Glomerular visceral epithelial cell (primary cell): Measurements from ENCODE around the gene ONECUT3.
"Not testable (repeated sequence)": the region's sequence is repeated elsewhere in the genome, so short reads cannot be mapped to it uniquely, and the experiment has no call there.

Source experiments
- DNase-seq: peaks from one replicate; pipeline ENCODE4 v3.0.0-alpha.2; 2016; ENCODE audit errors: extremely low spot score

The ONECUT3 gene

GRCh38 chr19:1794424-1795172, 41.3 kb downstream of the ONECUT3 start:
- no peak for DNase-seq

DNA sequence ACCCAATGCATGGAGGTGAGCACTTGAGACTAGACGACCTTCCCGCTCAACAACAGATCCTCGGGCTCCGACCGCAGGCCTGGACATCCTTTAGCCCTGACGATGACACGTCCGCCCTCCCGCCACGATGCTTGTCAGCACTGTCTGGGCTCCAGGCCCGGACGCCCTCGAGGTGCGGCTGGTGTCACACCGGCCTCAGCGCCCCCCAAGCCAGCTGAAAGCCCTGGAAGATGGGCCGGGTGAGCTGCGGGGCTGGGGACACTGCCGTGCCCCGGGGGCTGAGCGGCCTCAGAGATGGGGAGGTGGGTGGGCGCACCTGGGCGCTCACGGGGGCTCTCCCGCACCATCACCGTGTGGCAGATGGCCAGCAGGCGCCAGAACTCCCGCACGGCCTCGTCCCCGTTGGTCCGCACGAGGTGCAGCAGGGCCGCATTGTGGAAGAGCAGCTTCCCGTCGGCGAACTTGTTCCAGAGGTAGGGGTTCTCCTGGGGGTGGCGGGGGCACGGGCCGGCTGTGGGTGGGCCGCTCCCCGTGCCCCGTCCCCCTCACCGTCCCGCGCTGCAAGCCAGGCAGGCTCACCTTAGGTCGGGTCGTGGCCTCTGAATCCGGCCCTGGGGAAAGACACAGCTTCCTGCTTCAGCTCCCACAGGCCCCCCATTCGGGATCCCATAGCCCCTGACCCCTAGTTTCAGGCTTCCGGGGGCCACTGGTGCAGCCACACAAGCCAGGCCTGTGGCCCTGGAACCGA, 43.3 kb downstream of the ONECUT3 start:
- no peak for DNase-seq

DNA sequence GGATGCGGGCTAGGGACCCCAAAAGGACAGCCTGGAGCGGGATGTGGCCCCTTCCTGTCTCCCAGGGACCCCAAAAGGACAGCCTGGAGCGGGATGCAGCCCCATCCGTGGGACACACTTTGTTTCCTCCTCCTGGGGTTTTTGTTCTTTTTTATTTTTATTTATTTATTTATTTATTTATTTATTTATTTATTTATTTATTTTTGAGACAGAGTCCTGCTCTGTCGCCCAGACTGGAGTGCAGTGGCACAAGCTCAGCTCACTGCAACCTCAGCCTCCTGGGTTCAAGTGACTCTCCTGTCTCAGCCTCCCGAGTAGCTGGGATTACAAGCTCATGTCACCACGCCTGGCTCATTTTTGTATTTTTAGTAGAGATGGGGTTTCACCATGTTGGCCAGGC, 44.0 kb downstream of the ONECUT3 start:
- DNase-seq, result not testable (repeated sequence)

DNA sequence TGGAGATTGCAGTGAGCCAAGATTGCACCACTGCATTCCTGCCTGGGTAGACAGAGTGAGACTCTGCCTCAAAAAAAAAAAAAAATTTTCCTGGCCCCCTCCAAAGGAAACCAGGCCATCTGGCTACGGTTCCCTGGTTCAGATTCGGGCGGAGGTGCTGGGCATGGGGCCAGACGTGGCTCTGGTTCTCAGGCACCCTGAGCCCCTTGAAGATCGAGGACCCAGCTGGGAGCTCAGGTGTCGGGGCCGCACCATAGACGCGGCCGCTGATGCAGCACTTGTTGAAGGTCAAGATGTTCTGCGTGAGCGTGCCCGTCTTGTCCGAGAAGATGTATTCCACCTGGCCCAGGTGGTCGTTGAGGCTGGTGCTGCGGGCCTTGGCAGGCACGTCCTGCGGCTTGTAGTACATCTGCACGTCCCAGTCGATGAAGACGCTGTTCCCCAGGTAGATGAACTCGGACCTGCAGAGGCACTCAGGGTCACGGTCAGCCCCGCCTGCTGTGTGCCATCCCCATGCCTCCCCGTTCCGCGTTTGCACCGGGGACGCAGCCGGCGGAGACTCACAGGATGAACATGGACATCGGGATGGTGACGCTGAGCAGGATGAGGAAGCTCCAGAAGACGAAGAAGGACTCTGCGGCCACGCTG, 46.5 kb downstream of the ONECUT3 start:
- DNase-seq, result no peak

GRCh38 chr19:1804858-1805257, 51.6 kb downstream of the ONECUT3 start:
- no peak for DNase-seq

DNA sequence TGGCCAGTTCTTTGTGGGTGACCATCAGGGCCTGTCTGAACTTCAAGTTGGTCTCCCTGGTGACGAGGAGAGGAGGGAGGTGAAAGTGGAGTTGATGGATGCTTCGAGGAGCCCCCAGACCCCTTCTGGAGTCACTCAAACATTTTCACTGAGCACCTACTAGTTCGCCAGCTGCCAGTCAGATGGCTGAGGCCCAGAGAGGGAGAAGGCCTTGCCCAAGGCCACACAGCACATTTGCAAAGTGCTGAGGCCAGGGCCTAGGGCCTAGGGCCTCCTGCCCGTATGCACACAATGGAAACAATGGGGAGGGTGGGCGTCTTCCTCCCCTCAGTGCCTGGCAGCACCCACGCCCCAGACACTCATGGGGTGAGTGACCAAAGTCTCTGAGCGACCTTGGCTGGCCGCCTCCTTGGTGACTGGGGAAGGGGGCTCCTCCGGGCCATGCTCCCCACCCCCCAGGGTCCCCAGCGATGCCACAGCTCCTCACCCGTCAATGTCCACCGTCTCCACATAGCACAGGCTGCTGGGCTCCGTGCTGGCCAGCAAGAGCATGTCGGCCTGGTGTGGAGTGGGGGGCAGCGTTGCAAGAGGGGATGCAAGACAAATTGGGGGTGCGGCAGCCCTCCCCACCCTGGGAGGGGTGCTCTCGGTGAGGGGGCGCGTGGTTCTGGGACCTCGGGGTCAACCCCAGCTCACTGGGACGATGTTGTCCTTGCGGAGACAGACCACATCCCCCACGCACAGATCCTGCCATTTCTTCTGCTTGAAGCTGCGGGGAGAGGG, 52.3 kb downstream of the ONECUT3 start:
- DNase-seq, result no peak

GRCh38 chr19:1806184-1807029, 53.1 kb downstream of the ONECUT3 start:
- DNase-seq, result no peak

DNA sequence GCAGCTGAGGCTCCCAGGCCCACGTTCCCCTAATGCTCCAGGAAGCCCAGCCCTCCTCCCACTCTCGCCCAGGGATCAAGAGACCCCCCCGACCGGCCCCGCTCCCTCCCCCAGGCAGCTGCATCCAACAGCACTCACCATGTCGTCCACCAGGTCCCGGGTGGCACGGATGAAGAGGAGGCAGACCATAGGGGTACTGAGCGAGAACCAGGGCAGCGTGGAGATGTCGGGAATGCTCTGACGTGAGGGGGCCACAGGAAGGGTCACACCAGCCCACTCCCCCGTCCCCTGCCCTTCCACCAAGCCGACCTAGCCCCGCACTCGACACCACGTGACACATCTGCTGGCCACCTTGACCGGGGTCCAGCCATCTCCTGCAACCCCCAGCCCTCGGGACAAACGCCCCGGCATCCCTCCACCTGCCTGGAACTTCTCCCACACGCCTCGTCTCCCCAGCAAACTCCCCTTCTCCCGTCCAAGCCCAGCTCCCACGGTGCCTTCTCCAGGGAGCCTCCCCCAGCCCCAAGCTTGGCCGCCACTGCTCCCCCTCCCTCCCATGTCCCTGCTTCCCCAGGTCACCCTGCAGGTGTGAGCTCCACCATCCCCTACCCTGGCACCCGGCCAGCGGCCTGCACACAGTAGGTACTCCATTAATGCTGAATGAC, 53.9 kb downstream of the ONECUT3 start:
- no peak for DNase-seq

- DNase-seq, result no peak
Measured at GRCh38 chr19:1807695-1808394, 54.5 kb downstream of the ONECUT3 start.

DNA sequence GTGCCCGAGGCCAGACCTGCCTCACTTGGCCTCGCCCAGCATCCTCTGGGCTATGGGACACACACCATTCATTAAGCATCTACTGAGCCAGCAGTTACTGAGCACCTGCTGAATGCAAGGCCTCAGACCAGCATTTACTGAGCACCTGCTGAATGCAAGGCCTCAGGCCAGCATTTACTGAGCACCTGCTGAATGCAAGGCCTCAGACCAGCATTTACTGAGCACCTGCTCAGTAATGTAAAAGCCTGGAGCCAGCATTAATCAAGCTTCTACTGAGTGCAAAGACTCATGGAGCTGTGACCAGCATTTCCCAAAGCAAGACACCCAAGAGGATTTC, 55.1 kb downstream of the ONECUT3 start:
- no peak for DNase-seq

DNA sequence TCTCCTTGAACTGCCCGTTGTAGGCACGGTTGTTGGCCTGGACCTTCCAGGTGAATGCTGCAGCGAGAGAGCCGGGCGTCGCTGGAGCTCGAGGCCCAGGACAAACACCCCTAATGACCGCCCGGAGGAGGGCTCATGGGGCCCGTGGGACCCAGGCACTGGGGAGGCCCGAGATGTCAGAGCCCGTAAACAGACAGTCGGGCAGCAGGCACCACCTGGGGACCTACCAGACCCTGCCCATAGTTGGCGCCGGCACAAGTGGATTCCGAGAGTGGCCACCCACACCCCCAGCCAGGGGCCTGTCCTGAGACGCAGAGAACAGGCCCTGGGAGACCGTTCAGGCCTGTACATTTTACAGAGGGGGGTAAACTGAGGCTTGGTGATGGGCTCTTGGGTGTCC, 56.4 kb downstream of the ONECUT3 start:
- no peak for DNase-seq

DNA sequence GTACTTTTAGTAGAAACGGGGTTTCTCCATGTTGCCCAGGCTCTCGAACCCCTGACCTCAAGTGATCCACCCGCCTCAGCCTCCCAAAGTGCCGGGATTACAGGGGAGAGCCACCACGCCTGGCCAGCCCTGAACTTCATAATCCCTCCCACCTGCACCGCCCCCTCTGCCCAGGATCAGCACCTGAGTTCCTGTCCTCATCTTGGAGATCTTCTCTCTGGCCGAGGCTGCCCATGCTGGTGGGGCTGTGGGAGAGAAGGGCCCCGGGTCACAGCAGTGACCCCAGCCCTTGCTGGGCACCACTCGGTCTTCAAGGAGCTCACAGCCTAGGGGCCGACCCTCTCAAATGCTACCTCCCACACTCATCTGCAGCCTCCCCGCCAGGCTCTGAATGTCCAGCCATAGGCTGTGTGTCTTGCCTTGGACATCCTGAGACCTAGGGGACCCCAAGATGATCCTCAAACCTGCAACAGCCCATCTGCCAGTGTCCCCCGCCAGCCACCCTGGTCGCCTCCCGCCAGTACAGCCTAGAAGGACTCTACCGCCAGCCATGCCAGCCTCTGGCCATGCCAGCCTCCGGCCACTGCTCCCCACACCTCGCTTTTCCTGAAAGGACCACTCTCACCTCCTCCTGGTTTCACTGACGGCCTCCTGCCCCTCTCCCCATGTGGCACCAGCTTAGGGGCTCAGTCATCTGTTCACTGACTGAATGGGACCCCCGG, 57.3 kb downstream of the ONECUT3 start:
- DNase-seq, result no peak

DNA sequence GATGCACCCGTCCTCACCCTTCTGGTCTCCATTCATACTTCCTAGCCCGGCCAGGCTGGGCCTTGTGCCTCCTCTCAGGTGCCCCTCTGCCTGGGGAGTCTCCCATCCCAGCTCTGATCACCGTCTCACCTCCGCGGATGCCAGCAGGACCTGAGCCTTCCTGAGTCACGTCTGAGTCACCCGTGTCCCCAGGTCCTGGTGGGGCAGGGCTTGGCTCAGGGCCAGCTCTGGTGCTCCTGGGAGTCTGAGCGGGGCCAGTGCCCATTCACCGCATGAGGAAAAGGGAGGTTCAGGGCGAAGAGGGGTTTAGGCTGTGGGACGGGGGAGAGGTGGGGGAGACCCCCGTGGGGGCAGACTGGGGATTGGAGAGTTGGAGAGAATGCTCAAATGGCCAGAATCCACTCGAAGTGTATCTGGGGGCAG, 58.2 kb downstream of the ONECUT3 start:
- peak; percentile 91 for DNase-seq

DNA sequence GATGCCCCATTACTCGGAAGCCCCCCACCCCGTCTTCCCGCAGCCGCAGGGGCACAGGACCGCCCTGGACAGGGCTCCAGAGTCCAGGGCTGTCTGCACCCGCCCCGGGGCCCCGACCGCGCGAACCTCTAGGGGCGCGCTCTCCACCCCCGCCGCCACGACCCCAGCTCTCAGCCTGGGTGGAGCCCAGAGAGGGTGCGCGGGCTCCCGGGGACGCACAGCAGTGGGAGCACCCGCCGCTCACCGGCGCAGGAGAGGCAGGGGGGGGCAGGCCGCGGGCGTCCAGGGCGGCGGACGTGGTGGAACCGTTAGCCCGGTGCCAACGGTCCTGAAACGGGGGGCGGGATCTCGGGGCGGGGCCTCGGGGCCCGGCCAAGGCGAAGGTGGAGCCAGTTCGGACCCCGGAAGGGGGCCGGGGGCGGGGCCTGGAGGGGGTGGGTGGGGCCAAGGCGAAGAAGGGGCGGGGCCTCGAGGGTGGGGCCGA, 58.7 kb downstream of the ONECUT3 start, which contains the start of gene ATP8B3:
Gene ATP8B3, minus strand, starts transcription at position 335 of the 484 bp plus-strand sequence. CDS start 540 bp downstream, outside the sequence.
- DNase-seq, result no peak

DNA sequence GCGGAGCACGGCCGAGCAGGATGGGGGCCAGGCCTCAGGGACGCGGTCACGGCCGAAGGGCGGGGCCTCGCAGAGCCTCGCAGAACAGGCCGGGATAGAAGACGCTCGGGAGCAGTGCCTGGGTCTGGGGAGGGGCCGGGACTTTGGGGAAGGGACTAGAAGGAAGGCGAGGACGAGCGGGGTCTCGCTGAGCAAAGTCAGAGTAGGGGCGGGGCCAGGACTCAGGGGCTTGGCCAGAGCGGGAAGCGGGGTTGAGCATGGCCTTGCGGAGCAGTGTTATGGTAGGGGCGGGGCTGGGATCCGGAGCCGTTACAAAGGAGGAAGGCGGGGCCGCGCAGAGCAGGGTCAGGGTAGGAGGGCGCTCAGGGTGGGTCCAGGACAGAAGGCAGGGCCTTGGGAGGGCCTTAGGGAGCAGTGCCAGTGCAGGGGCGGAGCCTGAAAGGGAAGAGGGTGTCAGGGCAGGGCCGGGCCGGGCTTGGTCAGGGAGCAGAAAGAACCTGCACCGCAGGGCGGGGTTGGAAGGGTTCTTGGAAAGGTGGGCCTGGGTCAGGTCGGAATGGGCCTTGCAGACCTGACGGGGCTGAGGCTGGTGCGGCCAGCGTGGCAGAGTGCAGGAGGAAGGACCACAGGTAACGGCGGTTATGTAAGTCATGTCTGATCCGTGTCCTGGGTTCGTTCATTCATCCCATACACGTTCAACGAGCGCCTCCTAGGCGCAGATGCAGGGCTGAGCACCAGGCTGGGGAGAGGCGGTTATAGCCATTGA, 59.3 kb downstream of the ONECUT3 start:
- DNase-seq, result peak; percentile 98

- no peak for DNase-seq
Measured at GRCh38 chr19:1813192-1814182, 60.2 kb downstream of the ONECUT3 start.

GRCh38 chr19:1814391-1814790, 61.1 kb downstream of the ONECUT3 start:
- no peak for DNase-seq
